HepG2 (cell line): Measurements from ENCODE around the gene RABEPK. TPM values are rescaled to one million over a fixed set of nuclear protein-coding genes. Genes with fewer than 3 reads are reported as not detected.

Experiments
- ADNP ChIP-seq: sonication (generic); formaldehyde crosslinking; IDR thresholded peaks from 2 replicates; pipeline ENCODE4 v1.4.0; 2020; ENCODE audit warnings: missing genetic modification reagents
- ARNTL ChIP-seq: sonication (generic); formaldehyde crosslinking; IDR thresholded peaks from 2 replicates; pipeline ENCODE4 v1.4.0; 2020; ENCODE audit warnings: mild to moderate bottlenecking, missing genetic modification reagents
- ATF1 ChIP-seq: IDR thresholded peaks from 2 replicates; pipeline ENCODE4 v1.6.1; 2016; ENCODE audit warnings: mild to moderate bottlenecking, control low read depth
- ATRX ChIP-seq: sonication (generic); formaldehyde crosslinking; IDR thresholded peaks from 2 replicates; pipeline ENCODE4 v1.4.0; 2020; ENCODE audit warnings: missing genetic modification reagents, borderline replicate concordance
- DNMT3B ChIP-seq: conservative IDR thresholded peaks from 2 replicates; pipeline ENCODE4 v1.6.1; 2016; ENCODE audit warnings: missing biosample characterization, control low read depth
- FOXJ3 ChIP-seq: sonication (generic); formaldehyde crosslinking; IDR thresholded peaks from 2 replicates; pipeline ENCODE4 v1.4.0; 2020; ENCODE audit warnings: missing genetic modification reagents, mild to moderate bottlenecking, borderline replicate concordance
- FOXK1 ChIP-seq: sonication (generic); formaldehyde crosslinking; IDR thresholded peaks from 2 replicates; pipeline ENCODE4 v1.4.0; 2020; ENCODE audit warnings: low read depth, missing genetic modification reagents, borderline replicate concordance
- HDAC2 ChIP-seq: sonication (generic); formaldehyde crosslinking; IDR thresholded peaks from 2 replicates; pipeline ENCODE4 v1.4.0; 2020; ENCODE audit warnings: missing genetic modification reagents
- HMG20A ChIP-seq: IDR thresholded peaks from 2 replicates; pipeline ENCODE4 v1.6.1; 2016; ENCODE audit warnings: borderline replicate concordance
- HNF4G ChIP-seq, 2 experiments: sonication (generic) in 1 of 2; formaldehyde crosslinking in 1 of 2; IDR thresholded peaks; 2 replicates each; pipeline versions ENCODE4 v1.4.0 to v1.6.1; 2011 to 2020; ENCODE audit warnings: borderline replicate concordance in 2 of 2, low read depth in 2 of 2, mild to moderate bottlenecking in 2 of 2, low read length in 1 of 2, missing genetic modification reagents in 1 of 2, moderate library complexity in 1 of 2
- MAZ ChIP-seq, 2 experiments: sonication (generic) in 1 of 2; formaldehyde crosslinking in 1 of 2; IDR thresholded peaks; 2 replicates each; pipeline versions ENCODE4 v1.5.0 to v1.6.1; 2012 to 2020; ENCODE audit warnings: low read depth in 2 of 2, mild to moderate bottlenecking in 2 of 2, borderline replicate concordance in 1 of 2, improper control_type of control experiment in 1 of 2, low read length in 1 of 2, missing genetic modification reagents in 1 of 2, moderate library complexity in 1 of 2
- RBAK ChIP-seq: sonication (generic); formaldehyde crosslinking; IDR thresholded peaks from 2 replicates; pipeline ENCODE4 v1.5.1; 2020; ENCODE audit warnings: mild to moderate bottlenecking, missing genetic modification reagents
- RFX3 ChIP-seq: IDR thresholded peaks from 2 replicates; pipeline ENCODE4 v1.6.1; 2016; ENCODE audit warnings: missing biosample characterization, missing genetic modification reagents
- TAF15 ChIP-seq: fragments of 200-400 bp; formaldehyde crosslinking; IDR thresholded peaks from one replicate; pipeline ENCODE4 v1.6.1; 2018; ENCODE audit warnings: mild to moderate bottlenecking, low read depth, low read length; ENCODE audit not compliant: poor library complexity, severe bottlenecking
- TARDBP ChIP-seq: sonication (generic); formaldehyde crosslinking; IDR thresholded peaks from 2 replicates; pipeline ENCODE4 v1.8.0; 2022; ENCODE audit warnings: mild to moderate bottlenecking, missing genetic modification reagents
- ZFP36 ChIP-seq: fragments of 150-350 bp; IDR thresholded peaks from 2 replicates; pipeline ENCODE4 v1.6.1; 2018; ENCODE audit warnings: borderline replicate concordance, low read length, low read depth; ENCODE audit not compliant: partially characterized antibody
- ZNF121 ChIP-seq: sonication (generic); formaldehyde crosslinking; IDR thresholded peaks from 2 replicates; pipeline ENCODE4 v1.5.0; 2020; ENCODE audit warnings: mild to moderate bottlenecking, missing genetic modification reagents
- ZNF44 ChIP-seq: sonication (generic); formaldehyde crosslinking; IDR thresholded peaks from 2 replicates; pipeline ENCODE4 v1.5.1; 2020; ENCODE audit warnings: mild to moderate bottlenecking, missing genetic modification reagents
- ZNF629 ChIP-seq: sonication (generic); formaldehyde crosslinking; conservative IDR thresholded peaks from 2 replicates; pipeline ENCODE4 v1.5.0; 2020; ENCODE audit warnings: missing genetic modification reagents
- ZNF766 ChIP-seq: sonication (generic); formaldehyde crosslinking; IDR thresholded peaks from 2 replicates; pipeline ENCODE4 v1.5.0; 2020; ENCODE audit warnings: missing genetic modification reagents, borderline replicate concordance
- ZNF772 ChIP-seq: sonication (generic); formaldehyde crosslinking; IDR thresholded peaks from 2 replicates; pipeline ENCODE4 v1.5.0; 2020; ENCODE audit warnings: mild to moderate bottlenecking, missing genetic modification reagents
- ZNF782 ChIP-seq: sonication (generic); formaldehyde crosslinking; IDR thresholded peaks from 2 replicates; pipeline ENCODE4 v1.4.0; 2020; ENCODE audit warnings: missing genetic modification reagents, mild to moderate bottlenecking, borderline replicate concordance
- ZSCAN21 ChIP-seq: sonication (generic); formaldehyde crosslinking; IDR thresholded peaks from 2 replicates; pipeline ENCODE4 v1.8.0; 2022; ENCODE audit warnings: mild to moderate bottlenecking, missing genetic modification reagents, moderate library complexity, borderline replicate concordance
- polyA plus RNA-seq, 8 experiments: library from polyadenylated mRNA; depleted of rRNA in 3 of 8; stranded (reverse) in 7 of 8; unstranded in 1 of 8; fragments of >200 nt; fragmentation: Illumina TruSeq in 4 of 8; extraction: Trizol in 4 of 8; gene quantifications; 2 replicates each; pipeline versions ENCODE4 v1.2.1 to v1.2.3, GENCODE V29; 2011 to 2016; ENCODE audit warnings: low read depth in 4 of 8, missing spikeins in 1 of 8, mixed read lengths in 1 of 8; ENCODE audit not compliant: insufficient read depth in 1 of 8
- total RNA-seq, 5 experiments: library from RNA; depleted of rRNA; stranded (reverse); fragments of >200 nt; fragmentation: Illumina TruSeq; extraction: Trizol; gene quantifications; 2 replicates each; pipeline ENCODE4 v1.2.3, GENCODE V29; 2016; ENCODE audit warnings: low read depth in 1 of 5
- TF ChIP-seq, protein P1 (sequence below): sonication (generic); formaldehyde crosslinking; IDR thresholded peaks from 2 replicates; pipeline ENCODE4 v1.4.0; 2020; ENCODE audit warnings: low read depth, mild to moderate bottlenecking, missing genetic modification reagents
- TF ChIP-seq, protein P2 (sequence below): sonication (generic); formaldehyde crosslinking; IDR thresholded peaks from 2 replicates; pipeline ENCODE4 v1.8.0; 2022; ENCODE audit warnings: missing genetic modification reagents, mild to moderate bottlenecking, borderline replicate concordance

RABEPK gene
- total and polyA plus RNA-seq, 2 of the 13 experiments (the other 11 are each of a cell fraction or from before 2014, with no cell fraction given), result 75.5 to 90.0 TPM

- 0 out of 2 replicates have a peak, but pooled peaks have one; percentile 26 for TF ChIP-seq ZNF766
- no peak for TF ChIP-seq HNF4G (IDR thresholded peaks at IDR 0.05; ENCODE audit: borderline replicate concordance, low read depth, low read length)
- no peak for TF ChIP-seq HNF4G (CRISPR knock-in tag; IDR thresholded peaks at IDR 0.05; ENCODE audit: borderline replicate concordance, low read depth)
- 0 out of 2 replicates have a peak, but pooled peaks have one; percentile 48 for TF ChIP-seq ZNF782
- no peak for TF ChIP-seq FOXK1 (CRISPR knock-in tag)
- TF ChIP-seq FOXJ3 (CRISPR knock-in tag), result no peak
- no peak for TF ChIP-seq TARDBP
- no peak for TF ChIP-seq ZNF44 (CRISPR knock-in tag)
- TF ChIP-seq ADNP (CRISPR knock-in tag), result no peak
- no peak for TF ChIP-seq DNMT3B (CRISPR knock-in tag)
- no peak for TF ChIP-seq HMG20A (CRISPR knock-in tag)
- TF ChIP-seq, protein P1, sequence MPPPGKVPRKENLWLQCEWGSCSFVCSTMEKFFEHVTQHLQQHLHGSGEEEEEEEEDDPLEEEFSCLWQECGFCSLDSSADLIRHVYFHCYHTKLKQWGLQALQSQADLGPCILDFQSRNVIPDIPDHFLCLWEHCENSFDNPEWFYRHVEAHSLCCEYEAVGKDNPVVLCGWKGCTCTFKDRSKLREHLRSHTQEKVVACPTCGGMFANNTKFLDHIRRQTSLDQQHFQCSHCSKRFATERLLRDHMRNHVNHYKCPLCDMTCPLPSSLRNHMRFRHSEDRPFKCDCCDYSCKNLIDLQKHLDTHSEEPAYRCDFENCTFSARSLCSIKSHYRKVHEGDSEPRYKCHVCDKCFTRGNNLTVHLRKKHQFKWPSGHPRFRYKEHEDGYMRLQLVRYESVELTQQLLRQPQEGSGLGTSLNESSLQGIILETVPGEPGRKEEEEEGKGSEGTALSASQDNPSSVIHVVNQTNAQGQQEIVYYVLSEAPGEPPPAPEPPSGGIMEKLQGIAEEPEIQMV (CRISPR knock-in tag), result no peak
- no peak for TF ChIP-seq ZNF121 (CRISPR knock-in tag)
- no peak for TF ChIP-seq ZFP36
- TF ChIP-seq MAZ (IDR thresholded peaks at IDR 0.05; ENCODE audit: borderline replicate concordance, low read depth, low read length), result no peak
- no peak for TF ChIP-seq MAZ (CRISPR knock-in tag; IDR thresholded peaks at IDR 0.05; ENCODE audit: low read depth)
- no peak for TF ChIP-seq RBAK (CRISPR knock-in tag)
- no peak for TF ChIP-seq RFX3 (CRISPR knock-in tag)
- TF ChIP-seq ZNF629 (CRISPR knock-in tag), result no peak
- TF ChIP-seq TAF15, result no peak
- no peak for TF ChIP-seq ATRX (CRISPR knock-in tag)
- no peak for TF ChIP-seq ZSCAN21 (CRISPR knock-in tag)
- no peak for TF ChIP-seq ZNF772 (CRISPR knock-in tag)
- TF ChIP-seq, protein P2, sequence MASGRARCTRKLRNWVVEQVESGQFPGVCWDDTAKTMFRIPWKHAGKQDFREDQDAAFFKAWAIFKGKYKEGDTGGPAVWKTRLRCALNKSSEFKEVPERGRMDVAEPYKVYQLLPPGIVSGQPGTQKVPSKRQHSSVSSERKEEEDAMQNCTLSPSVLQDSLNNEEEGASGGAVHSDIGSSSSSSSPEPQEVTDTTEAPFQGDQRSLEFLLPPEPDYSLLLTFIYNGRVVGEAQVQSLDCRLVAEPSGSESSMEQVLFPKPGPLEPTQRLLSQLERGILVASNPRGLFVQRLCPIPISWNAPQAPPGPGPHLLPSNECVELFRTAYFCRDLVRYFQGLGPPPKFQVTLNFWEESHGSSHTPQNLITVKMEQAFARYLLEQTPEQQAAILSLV, result no peak
- no peak for TF ChIP-seq ARNTL
- TF ChIP-seq HDAC2, result no peak
- TF ChIP-seq ATF1 (CRISPR knock-in tag), result no peak
Observed at GRCh38 chr9:125241863-125242739, 41.8 kb downstream of the RABEPK start (continued).
